Adrenal gland (tissue), 5 donors: Measurements from ENCODE around the gene LYZL6.

Experiments
- CTCF ChIP-seq, 6 experiments: fragments of 450-650 bp in 4 of 6; fragments of 200-600 bp in 2 of 6; sonication (generic) in 1 of 6; IDR thresholded peaks; 1 replicate in 5 of 6; 2 replicates in 1 of 6; pipeline versions ENCODE4 v1.5.1 to v1.8.0; 2016 to 2021; ENCODE audit warnings: antibody characterized with exemption in 6 of 6, mild to moderate bottlenecking in 2 of 6, moderate library complexity in 1 of 6
- POLR2A ChIP-seq, 2 donors: fragments of 450-650 bp; IDR thresholded peaks; one replicate each; pipeline ENCODE4 v1.6.1; 2017; ENCODE audit warnings: antibody characterized with exemption in 2 of 2, mild to moderate bottlenecking in 2 of 2, moderate library complexity in 1 of 2
- donor health status: DM: no; HTN: no; CAD: no.

GRCh38 chr17:35927714-35928113 is 15.8 kb downstream of the LYZL6 start:
- TF ChIP-seq CTCF (IDR thresholded peaks at IDR 0.05): no peak
- TF ChIP-seq POLR2A (IDR thresholded peaks at IDR 0.05): no peak
